Measurements from ENCODE around the gene BANF1.
"Not testable (repeated sequence)": the region's sequence is repeated elsewhere in the genome, so short reads cannot be mapped to it uniquely, and the experiment has no call there.

Gene BANF1

DNA sequence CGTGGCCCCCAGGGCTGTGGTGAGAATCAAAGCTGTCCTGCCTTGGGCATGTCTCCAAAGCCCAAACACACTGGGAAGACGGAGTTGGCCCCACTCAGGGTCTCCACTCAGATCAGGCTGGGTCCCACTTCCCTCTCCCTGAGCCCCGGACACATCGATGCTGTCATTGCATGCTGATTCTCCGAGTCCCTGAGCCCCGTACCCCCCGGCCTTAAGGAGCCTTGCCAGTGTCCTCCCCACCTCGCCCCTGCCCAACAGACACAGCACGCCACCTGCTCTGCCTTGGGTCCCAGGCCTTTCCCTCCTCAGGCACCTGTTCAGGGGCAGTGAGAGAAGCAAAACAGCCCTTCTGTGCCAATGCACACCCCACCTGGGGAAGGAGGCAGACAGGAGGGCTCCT lies 15.0 kb upstream of the BANF1 start:
- no peak for TF ChIP-seq POLR2A (IDR thresholded peaks at IDR 0.05; ENCODE audit: low read depth, low read length)
- DNase-seq (ENCODE audit: insufficient read length, low spot score) = no peak
- FAIRE-seq = no peak

DNA sequence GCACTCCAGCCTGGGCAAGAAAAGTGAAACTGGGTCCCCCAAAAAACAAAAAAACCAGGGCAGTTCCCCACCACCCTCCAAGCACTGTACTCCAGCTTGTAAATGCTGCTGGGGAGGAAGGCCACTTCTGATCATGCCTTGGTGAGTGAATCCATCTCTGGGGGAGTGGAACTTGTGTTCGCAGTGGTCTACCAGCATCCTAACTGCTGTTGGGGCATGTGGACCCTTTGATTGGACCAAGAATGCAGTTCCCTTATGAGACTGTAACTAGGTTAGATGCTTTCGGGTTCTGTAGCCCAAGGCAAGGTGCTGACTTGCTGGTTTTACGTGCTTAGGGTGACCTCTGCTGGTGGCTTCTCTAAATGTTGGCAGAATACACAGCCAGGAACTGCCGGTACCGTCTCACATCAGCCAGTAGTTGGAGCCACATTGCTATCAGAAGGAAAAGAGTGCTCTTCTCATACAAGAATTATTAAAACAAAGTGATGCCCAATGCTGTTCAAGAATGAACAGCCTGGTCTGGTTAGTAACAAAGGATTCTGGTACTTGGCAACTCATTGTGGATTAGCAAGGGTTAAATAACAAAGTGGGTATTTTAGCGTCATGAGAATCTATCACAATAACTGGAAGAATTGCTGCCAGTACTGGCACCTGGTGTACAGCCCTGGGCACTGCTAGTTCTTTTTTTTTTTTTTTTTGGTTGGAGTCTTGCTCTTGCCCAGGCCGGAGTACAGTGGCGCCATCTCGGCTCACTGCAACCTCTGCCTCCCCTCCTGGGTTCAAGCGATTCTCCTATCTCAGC lies 13.3 kb upstream of the BANF1 start:
- FAIRE-seq (peak; percentile 70), DNase-seq (ENCODE audit: insufficient read length, low spot score) (peak; percentile 79)
- no peak for TF ChIP-seq POLR2A (IDR thresholded peaks at IDR 0.05; ENCODE audit: low read depth, low read length)

DNA sequence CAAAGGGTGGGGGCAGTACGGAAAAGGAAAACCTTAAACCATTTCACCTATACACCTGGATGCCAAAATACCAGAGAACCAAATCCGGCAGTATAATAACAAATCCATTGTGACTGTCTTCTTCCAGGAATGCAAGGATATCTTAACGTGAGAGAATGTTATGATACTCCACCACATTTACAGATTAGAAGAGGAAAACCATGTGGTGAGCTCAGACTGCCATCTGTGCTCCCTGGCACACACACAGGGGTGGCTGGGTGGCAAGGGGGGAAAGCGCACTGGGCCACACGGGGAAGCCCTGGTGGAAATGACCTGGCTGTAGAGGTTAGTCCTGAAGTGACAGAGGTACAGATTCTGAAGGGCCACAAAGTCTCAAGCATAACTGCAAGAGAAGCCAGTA lies 10.2 kb upstream of the BANF1 start:
- FAIRE-seq = no peak
- TF ChIP-seq POLR2A (IDR thresholded peaks at IDR 0.05; ENCODE audit: low read depth, low read length) = no peak
- no peak for DNase-seq (ENCODE audit: insufficient read length, low spot score)

DNA sequence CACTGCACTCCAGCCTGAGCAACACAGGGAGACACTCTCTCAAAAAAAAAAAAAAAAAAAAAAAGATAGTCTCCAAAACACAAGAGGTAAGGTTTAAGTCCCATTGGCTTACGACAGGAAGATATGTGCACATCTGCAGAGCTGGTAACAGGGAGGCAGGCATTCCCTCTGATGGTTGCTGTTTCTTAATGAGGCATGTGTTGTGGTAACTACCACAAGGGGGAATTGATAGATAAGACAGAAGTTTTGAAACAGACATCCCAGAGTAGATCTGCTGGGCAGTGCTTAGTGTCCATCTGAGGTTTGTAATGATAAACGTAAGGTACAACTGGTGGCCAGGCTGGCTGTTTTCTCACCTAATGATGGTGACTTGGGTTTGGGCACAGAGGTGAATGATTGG lies 5.0 kb upstream of the BANF1 start:
- FAIRE-seq (no peak), DNase-seq (ENCODE audit: insufficient read length, low spot score) (no peak)
- no peak for TF ChIP-seq POLR2A (IDR thresholded peaks at IDR 0.05; ENCODE audit: low read depth, low read length)

DNA sequence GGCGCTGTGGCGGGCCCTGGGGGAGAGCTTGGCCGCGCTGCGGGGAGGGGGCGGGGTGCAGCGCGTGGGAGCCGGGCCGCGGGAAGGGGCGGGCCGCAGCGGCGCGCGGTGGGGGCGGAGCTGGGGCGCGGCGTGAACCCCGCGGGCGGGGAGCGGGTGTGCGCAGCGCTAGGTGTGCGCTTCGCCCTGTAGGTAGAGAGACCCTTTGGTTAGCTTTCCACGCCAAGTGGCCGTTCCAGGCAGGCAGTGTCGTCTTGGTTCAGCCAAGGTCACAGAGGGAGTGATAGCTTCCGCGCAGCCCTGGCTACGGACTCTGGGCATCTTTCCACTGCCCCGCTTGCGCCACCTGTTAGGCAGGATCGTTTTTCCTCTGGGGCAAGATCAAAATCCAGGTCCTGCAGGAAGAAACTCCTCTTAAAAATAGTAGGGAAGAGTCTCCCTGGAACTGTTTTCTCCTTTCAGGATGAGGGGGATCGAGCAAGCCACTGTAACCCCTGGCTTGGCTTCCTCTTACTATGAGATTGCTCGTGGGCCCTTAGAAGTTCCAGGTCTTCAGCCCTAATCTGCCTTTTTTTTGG lies 434 bp downstream of the BANF1 start:
- no peak for DNase-seq (ENCODE audit: insufficient read length, low spot score)
- TF ChIP-seq POLR2A (IDR thresholded peaks at IDR 0.05; ENCODE audit: low read depth, low read length) = peak; percentile 26; the same call in 1 of the 2 replicates
- FAIRE-seq = no peak

DNA sequence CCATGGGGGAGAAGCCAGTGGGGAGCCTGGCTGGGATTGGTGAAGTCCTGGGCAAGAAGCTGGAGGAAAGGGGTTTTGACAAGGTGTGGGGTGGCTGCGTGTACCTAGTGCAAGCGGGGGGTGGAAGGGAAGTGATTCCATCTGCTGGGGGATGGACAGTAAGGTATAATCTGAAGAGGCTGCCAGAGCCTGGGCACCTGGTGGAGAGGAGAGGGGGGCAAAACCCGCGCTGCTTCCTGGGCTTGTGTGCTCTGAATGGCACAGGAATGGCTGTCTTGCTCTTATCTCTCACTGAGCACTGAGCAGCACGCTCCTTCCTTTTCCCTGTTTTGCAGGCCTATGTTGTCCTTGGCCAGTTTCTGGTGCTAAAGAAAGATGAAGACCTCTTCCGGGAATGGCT lies 988 bp downstream of the BANF1 start:
- no peak for DNase-seq (ENCODE audit: insufficient read length, low spot score)
- no peak for TF ChIP-seq POLR2A (IDR thresholded peaks at IDR 0.05; ENCODE audit: low read depth, low read length)
- FAIRE-seq = no peak

DNA sequence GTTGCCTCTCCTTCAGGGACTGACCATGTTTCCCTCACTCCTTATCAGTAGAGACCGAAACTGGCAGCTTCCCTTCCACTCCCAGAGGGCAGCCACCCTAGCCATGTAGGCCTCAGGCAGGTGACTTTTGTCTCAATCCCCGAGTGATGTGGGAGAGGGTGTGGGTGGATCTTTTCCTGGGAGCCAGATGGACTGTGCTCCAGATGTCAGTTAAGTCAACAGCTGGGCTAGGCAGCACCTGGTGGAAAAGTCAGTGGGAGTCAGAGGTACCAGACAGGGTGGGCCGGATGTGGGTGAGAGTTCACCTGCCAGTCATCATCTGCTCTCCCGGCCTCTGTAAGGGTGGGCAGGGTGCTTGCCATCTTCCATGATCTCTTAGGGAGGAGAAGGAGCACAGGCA lies 1.9 kb downstream of the BANF1 start:
- no peak for TF ChIP-seq POLR2A (IDR thresholded peaks at IDR 0.05; ENCODE audit: low read depth, low read length)
- FAIRE-seq = no peak
- no peak for DNase-seq (ENCODE audit: insufficient read length, low spot score)

DNA sequence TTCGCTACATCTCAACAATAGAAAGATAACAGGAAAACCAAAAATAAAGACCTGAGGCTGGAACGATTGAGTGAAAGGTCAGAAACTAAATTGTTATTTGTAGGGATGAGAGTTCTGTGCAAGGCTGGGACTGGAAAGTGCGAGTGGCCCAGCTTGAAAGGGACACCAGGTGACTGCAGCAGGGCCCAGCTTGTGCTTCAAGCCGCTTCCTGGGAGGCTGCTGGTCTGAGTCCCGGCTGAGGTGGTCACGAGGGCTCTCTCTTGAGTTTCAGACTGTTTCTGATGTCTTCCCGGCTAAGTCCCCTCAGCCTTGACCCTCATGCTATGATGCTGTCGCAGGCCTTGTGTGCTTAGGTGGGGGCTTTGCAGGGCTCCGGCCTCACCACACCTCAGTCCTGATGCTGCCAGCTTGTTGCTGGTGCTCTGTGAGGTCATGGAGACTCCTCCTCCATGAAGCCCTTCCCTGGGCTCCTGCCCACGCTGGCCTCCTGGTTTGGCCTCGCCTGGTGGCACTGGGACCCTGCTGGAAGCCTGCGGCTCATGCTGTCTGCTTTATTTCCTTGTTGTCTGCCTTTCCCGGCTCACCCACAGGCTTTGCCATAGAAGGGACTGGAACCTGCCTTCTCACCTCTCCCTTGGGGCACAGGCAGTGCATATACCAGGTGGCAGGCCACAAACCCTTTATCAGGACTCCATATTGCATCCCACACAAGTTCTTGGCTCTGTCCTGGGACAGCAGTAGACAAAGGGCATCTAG lies 4.0 kb downstream of the BANF1 start:
- peak; percentile 5; the same call in 1 of the 2 replicates for TF ChIP-seq POLR2A (IDR thresholded peaks at IDR 0.05; ENCODE audit: low read depth, low read length)
- FAIRE-seq (no peak), DNase-seq (ENCODE audit: insufficient read length, low spot score) (no peak)

DNA sequence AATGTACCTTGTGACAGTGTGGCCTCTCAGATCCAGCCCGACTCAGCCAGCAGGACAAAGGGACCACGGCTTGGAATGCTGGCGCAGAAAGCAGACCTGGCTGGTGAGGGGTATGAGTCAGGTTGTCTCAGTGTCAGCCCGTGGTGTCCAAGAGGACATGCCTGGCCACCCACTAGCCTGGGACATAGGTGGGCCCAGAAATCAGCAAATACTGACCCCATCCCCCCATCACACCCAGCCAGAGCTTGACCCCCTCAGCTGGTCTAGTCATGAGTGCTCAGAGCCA lies 4.5 kb downstream of the BANF1 start:
- no peak for DNase-seq (ENCODE audit: insufficient read length, low spot score)
- no peak for FAIRE-seq
- TF ChIP-seq POLR2A (IDR thresholded peaks at IDR 0.05; ENCODE audit: low read depth, low read length) = 0 out of 2 replicates have a peak, but pooled peaks have one; percentile 6

DNA sequence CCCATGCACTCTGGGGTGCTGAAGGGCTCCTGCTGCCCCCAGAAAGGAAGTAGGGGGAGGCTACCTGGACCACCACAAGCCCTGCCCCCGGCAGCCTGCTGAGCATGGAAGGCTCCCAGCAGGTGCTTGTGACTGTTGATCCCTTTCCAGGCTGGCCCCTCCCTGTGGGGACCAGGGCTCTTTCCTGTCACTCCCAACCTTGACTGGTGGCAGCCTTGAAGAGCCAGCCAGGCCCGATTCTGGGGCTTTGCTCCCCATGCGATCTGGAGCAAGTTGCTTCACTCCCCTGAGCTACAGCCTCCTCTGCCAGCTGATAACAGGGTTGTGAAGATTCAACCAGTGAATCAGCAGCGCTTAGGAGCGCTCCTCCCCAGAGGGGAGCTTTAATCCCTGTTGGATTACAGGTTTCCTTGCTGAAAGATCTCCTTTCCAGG lies 4.9 kb downstream of the BANF1 start:
- DNase-seq (ENCODE audit: insufficient read length, low spot score) (no peak), FAIRE-seq (no peak)
- no peak for TF ChIP-seq POLR2A (IDR thresholded peaks at IDR 0.05; ENCODE audit: low read depth, low read length)

DNA sequence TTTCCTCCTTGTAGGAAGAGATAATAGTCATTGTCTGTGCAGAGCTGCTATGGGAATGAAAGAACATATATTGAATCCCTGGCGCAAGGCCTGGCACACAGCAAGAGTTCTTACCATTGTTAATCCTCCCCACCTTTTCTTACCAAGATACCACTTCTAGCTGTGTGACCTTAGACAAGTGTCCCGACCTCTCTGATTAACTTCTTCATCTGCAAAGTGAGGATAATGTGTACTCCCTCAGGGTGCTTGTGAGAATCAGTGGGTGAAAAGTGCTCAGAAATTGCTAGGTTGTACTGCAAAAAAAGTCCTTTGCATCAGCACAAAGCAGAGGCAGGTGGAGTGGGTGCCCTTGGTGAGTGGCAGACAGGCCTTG lies 5.8 kb downstream of the BANF1 start:
- FAIRE-seq (no peak), DNase-seq (ENCODE audit: insufficient read length, low spot score) (no peak)
- TF ChIP-seq POLR2A (IDR thresholded peaks at IDR 0.05; ENCODE audit: low read depth, low read length) = no peak

DNA sequence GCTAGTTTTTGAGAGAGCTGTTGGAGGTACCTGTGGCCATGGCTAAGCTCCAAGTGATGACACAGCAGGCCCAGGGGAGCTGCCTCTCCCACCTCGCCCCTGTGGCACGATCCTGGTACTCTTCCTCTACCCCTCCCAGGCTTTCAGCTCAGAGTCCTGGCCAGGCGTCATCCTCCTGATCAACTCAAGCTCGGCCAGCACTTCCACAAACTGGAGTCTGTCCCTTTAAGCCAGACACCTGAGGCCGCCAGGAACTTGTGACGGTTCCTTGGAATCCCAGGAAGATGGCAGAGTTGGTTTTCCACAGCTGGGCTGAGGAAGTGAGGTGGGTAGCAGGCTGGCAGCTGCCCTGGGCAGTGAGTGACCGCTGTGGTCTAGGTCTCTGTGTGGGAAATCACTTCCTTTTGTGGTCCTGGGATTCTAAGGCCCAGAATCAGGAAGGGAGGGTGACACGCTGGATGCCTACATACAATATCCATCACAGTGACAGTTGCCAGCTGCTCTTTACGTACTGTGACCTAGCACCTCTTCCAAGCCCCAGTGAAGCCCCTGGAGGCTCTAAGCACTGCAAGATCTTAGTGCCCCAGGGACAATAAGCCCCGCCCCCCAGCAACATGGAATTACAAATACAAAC lies 6.3 kb downstream of the BANF1 start:
- DNase-seq (ENCODE audit: insufficient read length, low spot score) (no peak), FAIRE-seq (no peak)
- TF ChIP-seq POLR2A (IDR thresholded peaks at IDR 0.05; ENCODE audit: low read depth, low read length) = no peak

DNA sequence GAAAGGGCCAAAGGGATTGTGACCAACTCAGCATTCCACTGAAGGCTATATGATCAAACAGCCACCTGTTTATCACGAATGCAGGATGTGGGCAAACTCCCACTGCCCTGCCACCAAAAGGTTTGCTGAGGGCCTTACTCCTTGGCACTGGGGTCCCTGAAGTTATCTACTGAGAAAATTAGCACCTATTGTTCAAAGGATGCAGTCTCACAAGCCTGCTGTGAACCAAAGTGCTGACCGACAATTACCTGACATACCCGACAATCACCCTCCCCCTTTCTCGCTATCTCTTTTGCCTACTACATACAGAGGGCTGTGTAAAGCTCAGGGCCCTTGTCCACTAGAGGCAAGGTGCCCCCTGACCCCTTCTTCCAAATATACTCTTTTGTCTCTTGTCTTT lies 7.7 kb downstream of the BANF1 start:
- not testable (repeated sequence) for FAIRE-seq

DNA sequence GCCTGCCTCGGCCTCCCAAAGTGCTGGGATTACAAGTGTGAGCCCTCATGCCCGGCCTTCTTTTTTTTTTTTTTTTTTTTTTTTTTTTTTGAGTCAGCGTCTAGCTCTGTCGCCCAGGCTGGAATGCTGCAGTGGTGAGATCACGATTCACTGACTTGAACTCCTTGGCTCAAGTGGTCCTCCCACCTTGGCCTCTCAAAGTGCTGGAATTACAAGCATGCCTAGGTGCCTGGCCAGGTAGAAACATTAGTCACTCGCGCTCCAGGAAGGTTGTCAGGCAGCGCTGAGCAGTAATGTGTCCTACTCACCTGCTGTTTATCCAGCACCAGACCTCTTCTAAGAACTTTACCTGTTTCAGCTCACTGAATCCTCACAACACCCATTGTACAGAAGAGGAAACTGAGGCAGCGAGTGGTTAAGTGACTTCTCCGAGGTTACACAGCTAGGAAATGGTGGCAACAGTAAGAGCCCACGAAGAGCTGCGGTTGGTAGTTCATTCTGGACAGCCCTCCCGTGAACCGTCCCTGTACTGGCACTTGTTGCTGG lies 9.0 kb downstream of the BANF1 start:
- DNase-seq (ENCODE audit: insufficient read length, low spot score) = no peak
- FAIRE-seq = no peak
- TF ChIP-seq POLR2A (IDR thresholded peaks at IDR 0.05; ENCODE audit: low read depth, low read length) = no peak

More for the DNA sequence above, 7.7 kb downstream of the BANF1 start:
- DNase-seq (ENCODE audit: insufficient read length, low spot score) = not testable (repeated sequence)

Data from H54 (cell line).